MCF 10A (cell line): ENCODE measurements around the gene CBARP. TPM values are rescaled to one million over a fixed set of nuclear protein-coding genes. Genes with fewer than 3 reads are reported as not detected.
A peak's percentile ranks its signal among the peaks of the same experiment; 100 is the strongest.

ENCODE experiments used
- BruUV-seq: library from RNA; stranded (reverse); fragments of 400-500 nt; replicated peaks from 2 replicates; lab custom pipeline; 2021; lab: Mats Ljungman, UMichigan
- CTCF ChIA-PET: fragments of 300-600 bp; sonication (Branson Sonifier 250); formaldehyde crosslinking; extraction: SDS; loops from one replicate; lab custom pipeline; 2021; ENCODE audit warnings: antibody characterized with exemption, inconsistent platforms; lab: Yijun Ruan, JAX
- POLR2A ChIA-PET: fragments of 300-600, 350-650 bp; sonication (Branson Sonifier 250); formaldehyde crosslinking; extraction: SDS; loops from one replicate; lab custom pipeline; 2020; ENCODE audit warnings: antibody characterized with exemption, inconsistent platforms; lab: Yijun Ruan, JAX
- DNase-seq: peaks from one replicate; pipeline ENCODE4 v3.0.0-alpha.2; 2018; ENCODE audit not compliant: unreplicated experiment
- H3K27ac Mint-ChIP-seq: one replicate; pipeline ENCODE4 v1.8.0; 2022; ENCODE audit warnings: mild to moderate bottlenecking, low read depth, mixed read lengths; ENCODE audit not compliant: unreplicated experiment
- H3K27me3 Mint-ChIP-seq: one replicate; pipeline ENCODE4 v1.8.0; 2022; ENCODE audit warnings: mixed read lengths; ENCODE audit not compliant: insufficient read depth, unreplicated experiment
- H3K36me3 Mint-ChIP-seq: one replicate; pipeline ENCODE4 v1.8.0; 2022; ENCODE audit warnings: mild to moderate bottlenecking, moderate library complexity, mixed read lengths; ENCODE audit not compliant: insufficient read depth, unreplicated experiment
- H3K4me1 Mint-ChIP-seq: one replicate; pipeline ENCODE4 v1.8.0; 2022; ENCODE audit warnings: mixed read lengths; ENCODE audit not compliant: insufficient read depth, unreplicated experiment
- H3K4me3 Mint-ChIP-seq: one replicate; pipeline ENCODE4 v1.8.0; 2022; ENCODE audit warnings: mild to moderate bottlenecking, moderate library complexity, mixed read lengths; ENCODE audit not compliant: unreplicated experiment
- H3K9me3 Mint-ChIP-seq: one replicate; pipeline ENCODE4 v1.8.0; 2022; ENCODE audit warnings: mixed read lengths; ENCODE audit not compliant: unreplicated experiment
- intact Hi-C: fragments of 100-400 bp; cut with micrococcal nuclease; formaldehyde crosslinking; loops from 2 replicates; pipeline ENCODE4 v1.14.1; 2022
- total RNA-seq: library from RNA; stranded (reverse); gene quantifications from 2 replicates; pipeline ENCODE4 v1.2.3, GENCODE V29; 2022
- TF ChIP-seq, protein P1 (sequence below): fragments of 200-600 bp; IDR thresholded peaks from one replicate; pipeline ENCODE4 v1.8.0; 2022; ENCODE audit warnings: antibody characterized with exemption, mild to moderate bottlenecking; ENCODE audit not compliant: unreplicated experiment

Gene CBARP
- total RNA-seq, 1 experiment from 2014 or later = 7.0 TPM

GRCh38 chr19:1259876-1260748 lies 22.3 kb upstream of the CBARP start:
- BruUV-seq = no TSS peak
- Mint-ChIP-seq H3K4me3 (peak overlapping the region; percentile 71), H3K9me3 (no peaks in the 10 kb centered on the region), H3K27me3 (no peaks in the 10 kb centered on the region), H3K4me1 (peaks cover 34% of the 10 kb centered on the region), H3K27ac (peak overlapping the region; percentile 92), H3K36me3 (peaks cover 50% of the 10 kb centered on the region)
- TF ChIP-seq, protein P1, sequence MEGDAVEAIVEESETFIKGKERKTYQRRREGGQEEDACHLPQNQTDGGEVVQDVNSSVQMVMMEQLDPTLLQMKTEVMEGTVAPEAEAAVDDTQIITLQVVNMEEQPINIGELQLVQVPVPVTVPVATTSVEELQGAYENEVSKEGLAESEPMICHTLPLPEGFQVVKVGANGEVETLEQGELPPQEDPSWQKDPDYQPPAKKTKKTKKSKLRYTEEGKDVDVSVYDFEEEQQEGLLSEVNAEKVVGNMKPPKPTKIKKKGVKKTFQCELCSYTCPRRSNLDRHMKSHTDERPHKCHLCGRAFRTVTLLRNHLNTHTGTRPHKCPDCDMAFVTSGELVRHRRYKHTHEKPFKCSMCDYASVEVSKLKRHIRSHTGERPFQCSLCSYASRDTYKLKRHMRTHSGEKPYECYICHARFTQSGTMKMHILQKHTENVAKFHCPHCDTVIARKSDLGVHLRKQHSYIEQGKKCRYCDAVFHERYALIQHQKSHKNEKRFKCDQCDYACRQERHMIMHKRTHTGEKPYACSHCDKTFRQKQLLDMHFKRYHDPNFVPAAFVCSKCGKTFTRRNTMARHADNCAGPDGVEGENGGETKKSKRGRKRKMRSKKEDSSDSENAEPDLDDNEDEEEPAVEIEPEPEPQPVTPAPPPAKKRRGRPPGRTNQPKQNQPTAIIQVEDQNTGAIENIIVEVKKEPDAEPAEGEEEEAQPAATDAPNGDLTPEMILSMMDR = no peak
- ChIA-PET POLR2A (interaction anchor here (0.6 to 3.7 kb wide), 7 partner anchors 9 to 250 kb away, joined by 3 to 27 read pairs (median 6); partner anchors contain the start of genes CIRBP and FAM174C), CTCF (no interaction called here)
- intact Hi-C loops = no loop called here
- DNase-seq = peak; percentile 68

GRCh38 chr19:1259206-1259875 lies 21.5 kb upstream of the CBARP start:
- H3K4me1 Mint-ChIP-seq = peaks cover 32% of the 10 kb centered on the region
- TF ChIP-seq, protein P1 = no peak
- H3K27me3 Mint-ChIP-seq = no peaks in the 10 kb centered on the region
- no peaks in the 10 kb centered on the region for H3K9me3 Mint-ChIP-seq
- no peak overlapping the region for H3K4me3 Mint-ChIP-seq
- BruUV-seq = no TSS peak
- peak overlapping the region; percentile 92 for H3K27ac Mint-ChIP-seq
- POLR2A ChIA-PET = interaction anchor here (0.6 to 3.7 kb wide), 6 partner anchors 8 to 250 kb away, joined by 3 to 21 read pairs (median 5); partner anchors contain the start of genes CIRBP and FAM174C
- peaks cover 58% of the 10 kb centered on the region for H3K36me3 Mint-ChIP-seq
- DNase-seq = peak; percentile 74
- CTCF ChIA-PET = no interaction called here
- intact Hi-C loops = no loop called here

GRCh38 chr19:1258707-1259205 lies 21.0 kb upstream of the CBARP start:
- H3K27ac Mint-ChIP-seq = peak overlapping the region; percentile 92
- CTCF ChIA-PET = interaction anchor here (0.6 kb wide), 1 partner anchor 12 kb away, joined by 3 read pairs; no protein-coding TSS in a partner anchor
- peaks cover 32% of the 10 kb centered on the region for H3K4me1 Mint-ChIP-seq
- TF ChIP-seq, protein P1 = no peak
- H3K4me3 Mint-ChIP-seq = no peak overlapping the region
- no peaks in the 10 kb centered on the region for H3K27me3 Mint-ChIP-seq
- H3K36me3 Mint-ChIP-seq = peaks cover 62% of the 10 kb centered on the region
- intact Hi-C loops = no loop called here
- BruUV-seq = no TSS peak
- no peaks in the 10 kb centered on the region for H3K9me3 Mint-ChIP-seq
- POLR2A ChIA-PET = interaction anchor here (1.1 to 3.7 kb wide), 4 partner anchors 11 to 155 kb away, joined by 3 to 21 read pairs (median 4); partner anchors contain the start of genes CIRBP and GPX4
- no peak for DNase-seq
